ENCODE measurements around the gene SUGP1.

GRCh38 chr19:19270749-19271571, 49.3 kb downstream of the SUGP1 start:
- TF ChIP-seq POLR2AphosphoS5 (IDR thresholded peaks at IDR 0.05) (no peak), EP300 (IDR thresholded peaks at IDR 0.05) (no peak)

Measured in stomach (tissue), 4 donors.